Naive thymus-derived CD8-positive, alpha-beta T cell (primary cell): ENCODE data around the gene HNRNPL. TPM values are rescaled to one million over a fixed set of nuclear protein-coding genes. Genes with fewer than 3 reads are reported as not detected.
"Not testable (repeated sequence)": the region's sequence is repeated elsewhere in the genome, so short reads cannot be mapped to it uniquely, and the experiment has no call there.

Source experiments
- ATAC-seq, 2 donors: fragments of 150-1000 bp; cut with Tn5 transposase in 1 of 2; sonication (Bioruptor Pico), chemical (Tn5 transposase) in 1 of 2; 1 replicate in 1 of 2; 2 replicates in 1 of 2; pipeline ENCODE4 v1.10.0; 2021; ENCODE audit warnings: mild to moderate bottlenecking in 2 of 2, moderate library complexity in 2 of 2
- POLR2A ChIA-PET: fragments of 350-600 bp; sonication (Branson Sonifier 250); formaldehyde crosslinking; loops from one replicate; lab custom pipeline; 2021; ENCODE audit warnings: antibody characterized with exemption; lab: Charles Lee
- DNase-seq, 10 donors: peaks; one replicate each; pipeline versions ENCODE4 v3.0.0 to v3.0.0-alpha.2; 2020 to 2022
- H3K27ac Mint-ChIP-seq, 10 donors: one replicate each; pipeline ENCODE4 v1.8.0; 2020 to 2022; ENCODE audit warnings: mild to moderate bottlenecking in 10 of 10, mixed read lengths in 10 of 10, moderate library complexity in 4 of 10, inconsistent platforms in 1 of 10
- H3K27me3 Mint-ChIP-seq, 5 donors: one replicate each; pipeline ENCODE4 v1.8.0; 2021 to 2022; ENCODE audit warnings: mixed read lengths in 5 of 5
- H3K36me3 Mint-ChIP-seq, 3 donors: one replicate each; pipeline ENCODE4 v1.8.0; 2020 to 2022; ENCODE audit warnings: mixed read lengths in 3 of 3, mild to moderate bottlenecking in 2 of 3, inconsistent platforms in 1 of 3
- H3K4me1 Mint-ChIP-seq, 4 donors: one replicate each; pipeline ENCODE4 v1.8.0; 2021 to 2022; ENCODE audit warnings: mixed read lengths in 4 of 4
- H3K4me3 Mint-ChIP-seq, 10 donors: one replicate each; pipeline ENCODE4 v1.8.0; 2020 to 2022; ENCODE audit warnings: mild to moderate bottlenecking in 10 of 10, mixed read lengths in 10 of 10, moderate library complexity in 6 of 10, inconsistent platforms in 1 of 10
- H3K9me3 Mint-ChIP-seq, 9 donors: one replicate each; pipeline ENCODE4 v1.8.0; 2020 to 2022; ENCODE audit warnings: mixed read lengths in 9 of 9, mild to moderate bottlenecking in 3 of 9, inconsistent platforms in 1 of 9, moderate library complexity in 1 of 9
- polyA plus RNA-seq, 3 donors: library from polyadenylated mRNA; unstranded; fragments of 300-500 nt; fragmentation: Illumina TruSeq; gene quantifications; one replicate each; pipeline ENCODE4 v1.2.3, GENCODE V29; 2021
- total RNA-seq, 8 experiments: library from RNA in 2 of 8; stranded (reverse) in 2 of 8; gene quantifications; one replicate each; pipeline ENCODE4 v1.2.3 and lab custom pipeline; 2021 to 2026

Gene HNRNPL
- total and polyA plus RNA-seq, 5 experiments from 2014 or later: 70.6 to 406 (median 77.6) TPM

GRCh38 chr19:38821230-38821825, 28.5 kb downstream of the HNRNPL start:
- not testable (repeated sequence) for H3K27me3 Mint-ChIP-seq, H3K4me3 Mint-ChIP-seq, ATAC-seq, DNase-seq, H3K9me3 Mint-ChIP-seq
- Mint-ChIP-seq H3K27ac (peak overlapping the region in 2 of 10 donors; percentile 50 to 79), H3K4me1 (peaks cover 21 to 45% (median 27%) of the 10 kb centered on the region in 4 donors), H3K36me3 (peaks cover 0 to 61% (median 15%) of the 10 kb centered on the region in 3 donors)
- POLR2A ChIA-PET: interaction anchor here (1.2 kb wide), 1 partner anchor 12 kb away, joined by 3 read pairs; no protein-coding TSS in a partner anchor

- Mint-ChIP-seq H3K9me3 (no peaks in the 10 kb centered on the region), H3K27me3 (no peaks in the 10 kb centered on the region), H3K27ac (peak overlapping the region in 4 of 10 donors; percentile 6 to 75 (median 47)), H3K4me3 (no peak overlapping the region), H3K36me3 (peaks cover 0 to 64% (median 16%) of the 10 kb centered on the region in 3 donors), H3K4me1 (peaks cover 7 to 30% (median 18%) of the 10 kb centered on the region in 4 donors)
- no peak for ATAC-seq
- POLR2A ChIA-PET: interaction anchor here (0.5 to 0.7 kb wide), 2 partner anchors 58 to 425 kb away, joined by 5 to 7 read pairs; no protein-coding TSS in a partner anchor
- no peak for DNase-seq
Measured at GRCh38 chr19:38819231-38819920, 30.4 kb downstream of the HNRNPL start.

GRCh38 chr19:38817081-38817480, 32.7 kb downstream of the HNRNPL start:
- H3K27ac Mint-ChIP-seq: peak overlapping the region in 2 of 10 donors; percentile 13 to 68
- no peak for DNase-seq
- no peak for ATAC-seq
- POLR2A ChIA-PET: no interaction called here
- peaks cover 0 to 48% (median 8%) of the 10 kb centered on the region in 3 donors for H3K36me3 Mint-ChIP-seq
- peaks cover 0 to 18% (median 9%) of the 10 kb centered on the region in 4 donors for H3K4me1 Mint-ChIP-seq
- H3K27me3 Mint-ChIP-seq: no peaks in the 10 kb centered on the region
- no peaks in the 10 kb centered on the region for H3K9me3 Mint-ChIP-seq
- H3K4me3 Mint-ChIP-seq: no peak overlapping the region

- POLR2A ChIA-PET: interaction anchor here (0.6 kb wide), 1 partner anchor 65 kb away, joined by 3 read pairs; no protein-coding TSS in a partner anchor
- ATAC-seq (no peak), DNase-seq (no peak)
- no peak overlapping the region for H3K4me3 Mint-ChIP-seq
- H3K4me1 Mint-ChIP-seq: peaks cover 0 to 14% (median 9%) of the 10 kb centered on the region in 4 donors
- H3K36me3 Mint-ChIP-seq: peaks cover 0 to 48% (median 8%) of the 10 kb centered on the region in 3 donors
- no peaks in the 10 kb centered on the region for H3K9me3 Mint-ChIP-seq
- no peaks in the 10 kb centered on the region for H3K27me3 Mint-ChIP-seq
- no peak overlapping the region for H3K27ac Mint-ChIP-seq
Measured at GRCh38 chr19:38816131-38816750, 33.5 kb downstream of the HNRNPL start.

- H3K4me1 Mint-ChIP-seq: peaks cover 0 to 6% (median 3%) of the 10 kb centered on the region in 4 donors
- H3K27me3 Mint-ChIP-seq: no peaks in the 10 kb centered on the region
- H3K9me3 Mint-ChIP-seq: no peaks in the 10 kb centered on the region
- POLR2A ChIA-PET: interaction anchor here (0.6 kb wide), 1 partner anchor 66 kb away, joined by 3 read pairs; no protein-coding TSS in a partner anchor
- no peak overlapping the region for H3K4me3 Mint-ChIP-seq
- peak overlapping the region in 5 of 10 donors; percentile 5 to 78 (median 13) for H3K27ac Mint-ChIP-seq
- peaks cover 0 to 39% (median 6%) of the 10 kb centered on the region in 3 donors for H3K36me3 Mint-ChIP-seq
- ATAC-seq: no peak
- DNase-seq: no peak
Measured at GRCh38 chr19:38815059-38816001, 34.5 kb downstream of the HNRNPL start.

GRCh38 chr19:38813932-38814331, 35.9 kb downstream of the HNRNPL start:
- H3K4me3 Mint-ChIP-seq, H3K27me3 Mint-ChIP-seq, H3K27ac Mint-ChIP-seq, H3K4me1 Mint-ChIP-seq, H3K9me3 Mint-ChIP-seq, DNase-seq, POLR2A ChIA-PET, ATAC-seq: not testable (repeated sequence)
- peaks cover 0 to 32% (median 6%) of the 10 kb centered on the region in 3 donors for H3K36me3 Mint-ChIP-seq

- POLR2A ChIA-PET: no interaction called here
- Mint-ChIP-seq H3K27ac (peak overlapping the region in 1 of 10 donors; percentile 28), H3K9me3 (no peaks in the 10 kb centered on the region), H3K36me3 (peaks cover 0 to 31% (median 6%) of the 10 kb centered on the region in 3 donors), H3K4me3 (no peak overlapping the region), H3K27me3 (no peaks in the 10 kb centered on the region), H3K4me1 (peaks cover 0 to 4% (median 0%) of the 10 kb centered on the region in 4 donors)
- DNase-seq (no peak), ATAC-seq (no peak)
Measured at GRCh38 chr19:38813323-38813722, 36.5 kb downstream of the HNRNPL start.

GRCh38 chr19:38812841-38813320, 36.9 kb downstream of the HNRNPL start, which contains the start of gene LGALS4:
LGALS4 (minus strand) TSS chr19:38812945; CDS start chr19:38812886, 59 bp downstream.
- POLR2A ChIA-PET: interaction anchor here (0.8 kb wide), 1 partner anchor 72 kb away, joined by 3 read pairs; no protein-coding TSS in a partner anchor
- no peaks in the 10 kb centered on the region for H3K27me3 Mint-ChIP-seq
- H3K27ac Mint-ChIP-seq: peak within 1 kb of the TSS in 1 of 10 donors; percentile 28
- DNase-seq (no peak), ATAC-seq (no peak)
- peaks cover 0 to 4% (median 0%) of the 10 kb centered on the region in 4 donors for H3K4me1 Mint-ChIP-seq
- peaks cover 0 to 31% (median 6%) of the 10 kb centered on the region in 3 donors for H3K36me3 Mint-ChIP-seq
- no peaks in the 10 kb centered on the region for H3K9me3 Mint-ChIP-seq
- H3K4me3 Mint-ChIP-seq: no peak within 1 kb of the TSS

GRCh38 chr19:38812009-38812840, 37.6 kb downstream of the HNRNPL start:
- H3K9me3 Mint-ChIP-seq: no peaks in the 10 kb centered on the region
- peaks cover 0 to 27% (median 6%) of the 10 kb centered on the region in 3 donors for H3K36me3 Mint-ChIP-seq
- no peaks in the 10 kb centered on the region for H3K27me3 Mint-ChIP-seq
- DNase-seq (no peak), ATAC-seq (no peak)
- no peak overlapping the region for H3K4me3 Mint-ChIP-seq
- peak overlapping the region in 1 of 10 donors; percentile 28 for H3K27ac Mint-ChIP-seq
- POLR2A ChIA-PET: interaction anchor here (0.7 to 0.8 kb wide), 2 partner anchors 73 to 296 kb away, joined by 3 read pairs; no protein-coding TSS in a partner anchor
- H3K4me1 Mint-ChIP-seq: peaks cover 0 to 4% (median 0%) of the 10 kb centered on the region in 4 donors

GRCh38 chr19:38809592-38810252, 40.1 kb downstream of the HNRNPL start:
- ATAC-seq: no peak
- H3K27me3 Mint-ChIP-seq: no peaks in the 10 kb centered on the region
- peaks cover 4 to 8% (median 6%) of the 10 kb centered on the region in 4 donors for H3K4me1 Mint-ChIP-seq
- POLR2A ChIA-PET: interaction anchor here (0.6 kb wide), 1 partner anchor 69 kb away, joined by 3 read pairs; no protein-coding TSS in a partner anchor
- no peak overlapping the region for H3K4me3 Mint-ChIP-seq
- DNase-seq: no peak
- peaks cover 0 to 13% (median 0%) of the 10 kb centered on the region in 3 donors for H3K36me3 Mint-ChIP-seq
- H3K9me3 Mint-ChIP-seq: no peaks in the 10 kb centered on the region
- peak overlapping the region in 1 of 10 donors; percentile 32 for H3K27ac Mint-ChIP-seq
